HCT116 (cell line): ENCODE results near the gene ACBD5. TPM values are rescaled to one million over a fixed set of nuclear protein-coding genes. Genes with fewer than 3 reads are reported as not detected.

Source experiments
- ATAC-seq: fragments of 200-7000 bp; cut with Tn5 transposase; 2 replicates; pipeline ENCODE4 v1.9.1; 2020; ENCODE audit warnings: mild to moderate bottlenecking, moderate library complexity
- BruUV-seq: library from RNA; stranded (reverse); fragments of 400-500 nt; replicated peaks from 2 replicates; lab custom pipeline; 2021; lab: Mats Ljungman, UMichigan
- CTCF ChIA-PET: fragments of 300-600 bp; sonication (Branson Sonifier 250); formaldehyde crosslinking; loops from one replicate; lab custom pipeline; 2021; ENCODE audit warnings: antibody characterized with exemption; lab: Charles Lee
- POLR2A ChIA-PET: fragments of 300-600, 350-600 bp; sonication (Branson Sonifier 250); formaldehyde crosslinking; loops from one replicate; lab custom pipeline; 2021; ENCODE audit warnings: antibody characterized with exemption; lab: Charles Lee
- RAD21 ChIA-PET, 2 experiments: fragments of 300-600 bp; sonication (Branson Sonifier 250); formaldehyde crosslinking; loops; one replicate each; lab custom pipeline; 2023; ENCODE audit warnings: low total read pairs in 2 of 2; ENCODE audit not compliant: uncharacterized antibody in 2 of 2, unreplicated experiment in 2 of 2, low non-redundant PET in 1 of 2; lab: Charles Lee
- DNase-seq: peaks from one replicate; pipeline ENCODE4 v3.0.0-alpha.2; 2010; ENCODE audit warnings: low read depth, low spot score
- H2AFZ ChIP-seq: fragments of 200-600 bp; shearing (Covaris generic), sonication (generic); 2 replicates; pipeline ENCODE4 v1.6.1; 2017; ENCODE audit warnings: low read depth, mixed run types, mixed read lengths, antibody characterized with exemption, low read length; ENCODE audit not compliant: poor library complexity, severe bottlenecking
- H3K27ac ChIP-seq: 2 replicates; pipeline ENCODE4 v1.5.1; 2012; ENCODE audit warnings: low read depth, low read length
- H3K27me3 ChIP-seq: fragments of 200-600 bp; sonication (generic); 2 replicates; pipeline ENCODE4 v1.6.1; 2016; ENCODE audit warnings: mixed run types, low read length, mixed read lengths; ENCODE audit not compliant: insufficient read depth
- H3K36me3 ChIP-seq, 2 experiments: fragments of 200-500 bp in 1 of 2; fragments of 200-600 bp in 1 of 2; sonication (Bioruptor generic) in 1 of 2; sonication (generic) in 1 of 2; 2 replicates each; pipeline versions ENCODE4 v1.5.1 to v1.6.1; 2014 to 2016; ENCODE audit warnings: low read length in 2 of 2, inconsistent platforms in 1 of 2, mixed read lengths in 1 of 2, mixed run types in 1 of 2; ENCODE audit not compliant: insufficient read depth in 2 of 2, control insufficient read depth in 1 of 2
- H3K4me1 ChIP-seq, 2 experiments: fragments of 200-600 bp in 1 of 2; sonication (generic) in 1 of 2; 2 replicates each; pipeline versions ENCODE4 v1.5.1 to v1.6.1; 2012 to 2017; ENCODE audit warnings: low read length in 2 of 2, inconsistent platforms in 1 of 2, mild to moderate bottlenecking in 1 of 2, mixed read lengths in 1 of 2, mixed run types in 1 of 2, moderate library complexity in 1 of 2; ENCODE audit not compliant: insufficient read depth in 2 of 2, control insufficient read depth in 1 of 2
- H3K4me2 ChIP-seq: fragments of 200-600 bp; sonication (generic); 2 replicates; pipeline ENCODE4 v1.6.1; 2017; ENCODE audit warnings: mixed run types, low read length, mixed read lengths
- H3K4me3 ChIP-seq, 2 experiments: fragments of 200-600 bp in 1 of 2; sonication (generic) in 1 of 2; replicated peaks in 1 of 2; 2 replicates each; pipeline ENCODE4 v1.5.1; 2011 to 2016; ENCODE audit warnings: low read length in 2 of 2, control low read depth in 1 of 2, low read depth in 1 of 2, mild to moderate bottlenecking in 1 of 2, mixed read lengths in 1 of 2, mixed run types in 1 of 2
- H3K79me2 ChIP-seq: fragments of 200-600 bp; sonication (generic); 2 replicates; pipeline ENCODE4 v1.6.1; 2017; ENCODE audit warnings: mild to moderate bottlenecking, mixed run types, low read length, moderate library complexity, mixed read lengths; ENCODE audit not compliant: insufficient read depth
- H3K9ac ChIP-seq: fragments of 200-600 bp; sonication (generic); 2 replicates; pipeline ENCODE4 v1.6.1; 2016; ENCODE audit warnings: low read length, mixed read lengths
- H3K9me2 ChIP-seq: fragments of 200-600 bp; sonication (generic), shearing (Covaris generic); 2 replicates; pipeline ENCODE4 v1.6.1; 2017; ENCODE audit warnings: mixed run types, mild to moderate bottlenecking, moderate library complexity; ENCODE audit not compliant: insufficient read depth
- H3K9me3 ChIP-seq, 2 experiments: fragments of 200-500 bp in 1 of 2; fragments of 200-600 bp in 1 of 2; sonication (Bioruptor generic) in 1 of 2; sonication (generic) in 1 of 2; 2 replicates each; pipeline ENCODE4 v1.6.1; 2014 to 2017; ENCODE audit warnings: low read length in 2 of 2, mixed read lengths in 2 of 2, inconsistent platforms in 1 of 2, low read depth in 1 of 2, mild to moderate bottlenecking in 1 of 2, mixed run types in 1 of 2, moderate library complexity in 1 of 2; ENCODE audit not compliant: control insufficient read depth in 1 of 2, insufficient read depth in 1 of 2
- H4K20me1 ChIP-seq: fragments of 200-600 bp; sonication (generic), shearing (Covaris generic); 2 replicates; pipeline ENCODE4 v1.6.1; 2017; ENCODE audit warnings: mixed run types, mild to moderate bottlenecking, moderate library complexity; ENCODE audit not compliant: insufficient read depth
- EGR1 ChIP-seq: IDR thresholded peaks from 2 replicates; pipeline ENCODE4 v1.6.1; 2012; ENCODE audit warnings: low read depth
- EZH2 ChIP-seq: fragments of 200-600 bp; sonication (generic); IDR thresholded peaks from 2 replicates; pipeline ENCODE4 v1.6.1; 2017; ENCODE audit warnings: antibody characterized with exemption, mixed run types
- FOSL1 ChIP-seq: IDR thresholded peaks from 2 replicates; pipeline ENCODE4 v1.6.1; 2012; ENCODE audit warnings: low read depth
- SP1 ChIP-seq: IDR thresholded peaks from 2 replicates; pipeline ENCODE4 v1.6.1; 2012; ENCODE audit warnings: low read depth
- SRF ChIP-seq: IDR thresholded peaks from 2 replicates; pipeline ENCODE4 v1.6.1; 2012; ENCODE audit warnings: low read depth
- TCF7L2 ChIP-seq: IDR thresholded peaks from 2 replicates; pipeline ENCODE4 v1.7.0; 2011; ENCODE audit warnings: borderline replicate concordance, inconsistent platforms; ENCODE audit not compliant: insufficient read depth, insufficient read length; ENCODE audit errors: extremely low read depth
- ZBTB33 ChIP-seq: IDR thresholded peaks from 2 replicates; pipeline ENCODE4 v1.6.1; 2011; ENCODE audit warnings: mild to moderate bottlenecking, low read length, moderate library complexity; ENCODE audit not compliant: insufficient replicate concordance; ENCODE audit errors: extremely low read depth
- ZNF274 ChIP-seq: fragments of 200-500 bp; sonication (Bioruptor generic); IDR thresholded peaks from 2 replicates; pipeline ENCODE4 v1.6.1; 2014; ENCODE audit warnings: mild to moderate bottlenecking, low read depth, low read length, inconsistent platforms
- intact Hi-C: fragments of 100-400 bp; cut with micrococcal nuclease; formaldehyde crosslinking; loops from 2 replicates; pipeline ENCODE4 v1.10.0; 2022
- total RNA-seq: library from RNA; stranded (reverse); gene quantifications from one replicate; pipeline ENCODE4 v1.2.1, GENCODE V29; 2021; ENCODE audit not compliant: unreplicated experiment

The ACBD5 gene
- total RNA-seq, 1 experiment from 2014 or later, result 19.5 TPM

GRCh38 chr10:27147701-27148100, 92.9 kb downstream of the ACBD5 start:
- ATAC-seq, result no peak
- Histone ChIP-seq H3K36me3 (peaks cover 35 to 47% of the 10 kb centered on the region in 2 experiments; a peak in 3 of 4 replicates), H3K4me2 (no peak overlapping the region), H3K4me1 (peaks cover 4 to 6% of the 10 kb centered on the region in 2 experiments; a peak in 3 of 4 replicates), H2AFZ (no peak overlapping the region), H3K27me3 (no peaks in the 10 kb centered on the region), H3K4me3 (no peak overlapping the region), H3K79me2 (peaks cover 100% of the 10 kb centered on the region), H3K27ac (no peak overlapping the region), H4K20me1 (peaks cover 21% of the 10 kb centered on the region; the same call in 1 of the 2 replicates), H3K9me2 (no peaks in the 10 kb centered on the region), H3K9me3 (no peaks in the 10 kb centered on the region), H3K9ac (no peak overlapping the region)
- intact Hi-C loops, result no loop called here
- no TSS peak for BruUV-seq
- ChIA-PET POLR2A (no interaction called here), CTCF (no interaction called here), RAD21 (no interaction called here)
- DNase-seq, result no peak
- TF ChIP-seq EGR1 (no peak), SP1 (no peak), FOSL1 (no peak), EZH2 (no peak)

- TF ChIP-seq SRF (no peak), ZNF274 (no peak), TCF7L2 (no peak), ZBTB33 (no peak)
- peaks cover 49 to 51% of the 10 kb centered on the region in 2 experiments; a peak in 3 of 4 replicates for H3K36me3 ChIP-seq
- no peak overlapping the region for H3K4me3 ChIP-seq
- no peak overlapping the region for H3K9ac ChIP-seq
- CTCF ChIA-PET, result no interaction called here
- no peaks in the 10 kb centered on the region for H3K27me3 ChIP-seq
- no peaks in the 10 kb centered on the region for H3K9me3 ChIP-seq
- peaks cover 97% of the 10 kb centered on the region for H3K79me2 ChIP-seq
- no peaks in the 10 kb centered on the region for H3K4me1 ChIP-seq
- no TSS peak for BruUV-seq
- DNase-seq (no peak), ATAC-seq (no peak)
- no peak overlapping the region for H2AFZ ChIP-seq
- intact Hi-C loops, result no loop called here
- H3K4me2 ChIP-seq, result no peak overlapping the region
- H3K27ac ChIP-seq, result no peak overlapping the region
- RAD21 ChIA-PET, result no interaction called here
- H3K9me2 ChIP-seq, result no peaks in the 10 kb centered on the region
- POLR2A ChIA-PET, result interaction anchor here (0.8 kb wide), 1 partner anchor 8 kb away, joined by 3 read pairs; the partner anchor contains the start of gene YME1L1
- H4K20me1 ChIP-seq, result peaks cover 16% of the 10 kb centered on the region; the same call in 1 of the 2 replicates
These were observed 94.7 kb downstream of the ACBD5 start for GRCh38 chr10:27145937-27146336.

Other genes with a start within 250 kb of the ACBD5 start
- gene ANKRD26, start 140.3 kb downstream of the ACBD5 start, total RNA-seq, result 5.5 TPM
- 131 TPM for gene YME1L1, start 86.4 kb downstream of the ACBD5 start, total RNA-seq
- 13.8 TPM for gene MASTL, start 85.4 kb downstream of the ACBD5 start, total RNA-seq